ENCODE measurements around the gene DEPDC1B.

DNA sequence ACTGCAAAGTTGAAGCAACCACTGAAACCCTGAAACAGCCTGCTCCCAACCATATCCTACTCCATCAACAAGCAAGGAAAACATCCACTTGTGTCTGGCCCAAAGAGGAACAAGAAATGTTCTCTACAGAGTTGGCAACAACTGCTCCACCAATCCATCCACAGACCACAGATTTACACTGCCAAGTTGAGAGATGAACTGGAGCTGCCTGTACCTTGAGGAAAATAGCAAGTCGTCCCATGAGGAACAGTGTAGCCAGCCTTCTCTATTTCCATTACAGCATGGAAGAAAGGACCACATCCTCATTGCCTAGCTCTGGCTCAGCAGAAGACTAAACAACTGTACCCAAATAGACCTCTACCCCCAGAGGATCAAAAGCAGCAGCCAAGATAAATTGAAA is 60.4 kb downstream of the DEPDC1B start:
- TF ChIP-seq, protein P1, sequence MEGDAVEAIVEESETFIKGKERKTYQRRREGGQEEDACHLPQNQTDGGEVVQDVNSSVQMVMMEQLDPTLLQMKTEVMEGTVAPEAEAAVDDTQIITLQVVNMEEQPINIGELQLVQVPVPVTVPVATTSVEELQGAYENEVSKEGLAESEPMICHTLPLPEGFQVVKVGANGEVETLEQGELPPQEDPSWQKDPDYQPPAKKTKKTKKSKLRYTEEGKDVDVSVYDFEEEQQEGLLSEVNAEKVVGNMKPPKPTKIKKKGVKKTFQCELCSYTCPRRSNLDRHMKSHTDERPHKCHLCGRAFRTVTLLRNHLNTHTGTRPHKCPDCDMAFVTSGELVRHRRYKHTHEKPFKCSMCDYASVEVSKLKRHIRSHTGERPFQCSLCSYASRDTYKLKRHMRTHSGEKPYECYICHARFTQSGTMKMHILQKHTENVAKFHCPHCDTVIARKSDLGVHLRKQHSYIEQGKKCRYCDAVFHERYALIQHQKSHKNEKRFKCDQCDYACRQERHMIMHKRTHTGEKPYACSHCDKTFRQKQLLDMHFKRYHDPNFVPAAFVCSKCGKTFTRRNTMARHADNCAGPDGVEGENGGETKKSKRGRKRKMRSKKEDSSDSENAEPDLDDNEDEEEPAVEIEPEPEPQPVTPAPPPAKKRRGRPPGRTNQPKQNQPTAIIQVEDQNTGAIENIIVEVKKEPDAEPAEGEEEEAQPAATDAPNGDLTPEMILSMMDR (IDR thresholded peaks at IDR 0.05): no peak
- no peak for TF ChIP-seq POLR2A (IDR thresholded peaks at IDR 0.05)
